HEK293 (cell line): ENCODE measurements around the gene PROCA1.

Experiments used
- ZBTB8A ChIP-seq: fragments of 450-650 bp; formaldehyde crosslinking; IDR thresholded peaks from 2 replicates; pipeline ENCODE4 v1.5.1; 2016; ENCODE audit warnings: missing biosample characterization, missing genetic modification characterization
- ZNF140 ChIP-seq: fragments of 450-650 bp; formaldehyde crosslinking; IDR thresholded peaks from 2 replicates; pipeline ENCODE4 v1.5.1; 2016; ENCODE audit warnings: missing biosample characterization, missing genetic modification characterization
- ZNF274 ChIP-seq, 2 experiments: fragments of 200-500 bp in 1 of 2; fragments of 450-650 bp in 1 of 2; sonication (Bioruptor generic) in 1 of 2; formaldehyde crosslinking in 1 of 2; IDR thresholded peaks; 2 replicates each; pipeline versions ENCODE4 v1.5.1 to v1.6.1; 2014 to 2016; ENCODE audit warnings: borderline replicate concordance in 1 of 2, inconsistent platforms in 1 of 2, low read length in 1 of 2, missing biosample characterization in 1 of 2, missing genetic modification characterization in 1 of 2
- TF ChIP-seq, protein P1 (sequence below): fragments of 450-650 bp; formaldehyde crosslinking; IDR thresholded peaks from 2 replicates; pipeline ENCODE4 v1.5.1; 2016; ENCODE audit warnings: missing biosample characterization, missing genetic modification characterization

DNA sequence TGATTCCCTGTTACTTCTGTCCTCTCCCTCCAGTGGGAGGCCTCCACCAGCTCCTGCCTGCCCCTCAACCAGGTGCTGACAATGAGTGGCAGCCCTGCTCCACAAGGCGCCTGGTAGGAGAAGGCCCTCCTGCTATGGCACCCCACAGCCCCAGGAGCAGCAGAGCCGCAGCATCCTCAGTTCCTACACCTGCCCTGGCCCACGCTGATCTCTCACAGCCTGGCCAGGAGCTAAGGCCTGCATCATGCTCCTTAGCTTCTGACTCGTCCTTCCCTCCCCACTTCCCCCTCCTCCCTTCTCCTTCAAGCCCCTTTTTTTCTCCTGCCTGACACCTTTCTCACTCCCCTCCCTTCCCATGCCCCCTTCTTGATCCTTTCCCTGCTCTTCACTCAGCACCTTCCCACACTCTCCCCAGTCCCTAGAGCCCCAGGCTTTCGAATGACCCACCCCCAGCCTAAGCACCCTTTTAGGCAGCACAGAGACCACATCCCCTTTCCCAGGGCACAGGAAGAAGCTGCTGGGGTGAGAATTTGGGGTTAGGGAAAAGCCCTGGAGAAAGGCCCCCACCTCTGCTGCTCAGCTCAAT, 6.5 kb downstream of the PROCA1 start:
- TF ChIP-seq, protein P1, sequence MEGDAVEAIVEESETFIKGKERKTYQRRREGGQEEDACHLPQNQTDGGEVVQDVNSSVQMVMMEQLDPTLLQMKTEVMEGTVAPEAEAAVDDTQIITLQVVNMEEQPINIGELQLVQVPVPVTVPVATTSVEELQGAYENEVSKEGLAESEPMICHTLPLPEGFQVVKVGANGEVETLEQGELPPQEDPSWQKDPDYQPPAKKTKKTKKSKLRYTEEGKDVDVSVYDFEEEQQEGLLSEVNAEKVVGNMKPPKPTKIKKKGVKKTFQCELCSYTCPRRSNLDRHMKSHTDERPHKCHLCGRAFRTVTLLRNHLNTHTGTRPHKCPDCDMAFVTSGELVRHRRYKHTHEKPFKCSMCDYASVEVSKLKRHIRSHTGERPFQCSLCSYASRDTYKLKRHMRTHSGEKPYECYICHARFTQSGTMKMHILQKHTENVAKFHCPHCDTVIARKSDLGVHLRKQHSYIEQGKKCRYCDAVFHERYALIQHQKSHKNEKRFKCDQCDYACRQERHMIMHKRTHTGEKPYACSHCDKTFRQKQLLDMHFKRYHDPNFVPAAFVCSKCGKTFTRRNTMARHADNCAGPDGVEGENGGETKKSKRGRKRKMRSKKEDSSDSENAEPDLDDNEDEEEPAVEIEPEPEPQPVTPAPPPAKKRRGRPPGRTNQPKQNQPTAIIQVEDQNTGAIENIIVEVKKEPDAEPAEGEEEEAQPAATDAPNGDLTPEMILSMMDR (tag by site-specific recombination) = no peak
- no peak for TF ChIP-seq ZNF274 (IDR thresholded peaks at IDR 0.05; ENCODE audit: low read length)
- TF ChIP-seq ZNF274 (tag by site-specific recombination; IDR thresholded peaks at IDR 0.05; ENCODE audit: borderline replicate concordance) = no peak
- no peak for TF ChIP-seq ZNF140
- TF ChIP-seq ZBTB8A (tag by site-specific recombination) = no peak
